GM12864 (cell line): Measurements from ENCODE around the gene CLCN1.

ENCODE experiments used
- DNase-seq: peaks from one replicate; pipeline ENCODE4 v3.0.0-alpha.2; 2011; ENCODE audit warnings: low read depth
- H3K4me3 ChIP-seq: 2 replicates; pipeline ENCODE4 v1.5.1; 2011; ENCODE audit warnings: mild to moderate bottlenecking, low read depth, low read length, control low read depth
- TF ChIP-seq, protein P1 (sequence below): IDR thresholded peaks from 2 replicates; pipeline ENCODE4 v1.5.1; 2011; ENCODE audit warnings: low read depth, mild to moderate bottlenecking, moderate library complexity, low read length, control low read depth, inconsistent platforms; ENCODE audit errors: missing control alignments

The CLCN1 gene

DNA sequence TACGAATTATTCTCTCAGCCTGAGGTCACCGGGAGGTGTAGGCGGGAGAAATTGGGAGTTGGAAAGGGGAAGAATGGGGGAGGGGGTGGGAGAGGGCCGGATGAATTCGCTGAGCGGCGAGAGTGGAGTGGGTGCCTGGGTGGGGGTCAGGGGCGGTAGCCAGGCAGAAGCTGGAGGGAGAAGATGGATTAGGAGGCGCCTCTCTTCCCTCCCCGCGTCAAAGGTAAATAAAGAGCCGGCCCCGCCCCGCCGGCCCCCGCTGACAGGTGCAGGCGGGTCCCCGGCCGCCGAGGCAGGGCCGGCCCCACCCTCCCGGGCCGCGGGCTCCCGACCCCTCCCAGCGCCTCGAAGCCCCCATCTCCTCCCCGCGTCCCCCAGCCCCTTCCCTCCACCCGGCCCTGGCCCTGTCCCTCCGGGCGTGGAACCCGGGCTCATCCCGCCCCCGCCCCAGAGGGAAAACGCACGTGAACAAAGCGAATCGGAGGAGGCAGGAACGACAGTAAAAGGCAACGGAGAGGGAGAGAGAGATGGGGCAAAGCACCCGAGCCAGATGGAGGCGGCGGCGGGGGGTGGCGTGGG lies 45.7 kb downstream of the CLCN1 start:
- TF ChIP-seq, protein P1, sequence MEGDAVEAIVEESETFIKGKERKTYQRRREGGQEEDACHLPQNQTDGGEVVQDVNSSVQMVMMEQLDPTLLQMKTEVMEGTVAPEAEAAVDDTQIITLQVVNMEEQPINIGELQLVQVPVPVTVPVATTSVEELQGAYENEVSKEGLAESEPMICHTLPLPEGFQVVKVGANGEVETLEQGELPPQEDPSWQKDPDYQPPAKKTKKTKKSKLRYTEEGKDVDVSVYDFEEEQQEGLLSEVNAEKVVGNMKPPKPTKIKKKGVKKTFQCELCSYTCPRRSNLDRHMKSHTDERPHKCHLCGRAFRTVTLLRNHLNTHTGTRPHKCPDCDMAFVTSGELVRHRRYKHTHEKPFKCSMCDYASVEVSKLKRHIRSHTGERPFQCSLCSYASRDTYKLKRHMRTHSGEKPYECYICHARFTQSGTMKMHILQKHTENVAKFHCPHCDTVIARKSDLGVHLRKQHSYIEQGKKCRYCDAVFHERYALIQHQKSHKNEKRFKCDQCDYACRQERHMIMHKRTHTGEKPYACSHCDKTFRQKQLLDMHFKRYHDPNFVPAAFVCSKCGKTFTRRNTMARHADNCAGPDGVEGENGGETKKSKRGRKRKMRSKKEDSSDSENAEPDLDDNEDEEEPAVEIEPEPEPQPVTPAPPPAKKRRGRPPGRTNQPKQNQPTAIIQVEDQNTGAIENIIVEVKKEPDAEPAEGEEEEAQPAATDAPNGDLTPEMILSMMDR: no peak
- no peak for DNase-seq
- H3K4me3 ChIP-seq: no peak overlapping the region

DNA sequence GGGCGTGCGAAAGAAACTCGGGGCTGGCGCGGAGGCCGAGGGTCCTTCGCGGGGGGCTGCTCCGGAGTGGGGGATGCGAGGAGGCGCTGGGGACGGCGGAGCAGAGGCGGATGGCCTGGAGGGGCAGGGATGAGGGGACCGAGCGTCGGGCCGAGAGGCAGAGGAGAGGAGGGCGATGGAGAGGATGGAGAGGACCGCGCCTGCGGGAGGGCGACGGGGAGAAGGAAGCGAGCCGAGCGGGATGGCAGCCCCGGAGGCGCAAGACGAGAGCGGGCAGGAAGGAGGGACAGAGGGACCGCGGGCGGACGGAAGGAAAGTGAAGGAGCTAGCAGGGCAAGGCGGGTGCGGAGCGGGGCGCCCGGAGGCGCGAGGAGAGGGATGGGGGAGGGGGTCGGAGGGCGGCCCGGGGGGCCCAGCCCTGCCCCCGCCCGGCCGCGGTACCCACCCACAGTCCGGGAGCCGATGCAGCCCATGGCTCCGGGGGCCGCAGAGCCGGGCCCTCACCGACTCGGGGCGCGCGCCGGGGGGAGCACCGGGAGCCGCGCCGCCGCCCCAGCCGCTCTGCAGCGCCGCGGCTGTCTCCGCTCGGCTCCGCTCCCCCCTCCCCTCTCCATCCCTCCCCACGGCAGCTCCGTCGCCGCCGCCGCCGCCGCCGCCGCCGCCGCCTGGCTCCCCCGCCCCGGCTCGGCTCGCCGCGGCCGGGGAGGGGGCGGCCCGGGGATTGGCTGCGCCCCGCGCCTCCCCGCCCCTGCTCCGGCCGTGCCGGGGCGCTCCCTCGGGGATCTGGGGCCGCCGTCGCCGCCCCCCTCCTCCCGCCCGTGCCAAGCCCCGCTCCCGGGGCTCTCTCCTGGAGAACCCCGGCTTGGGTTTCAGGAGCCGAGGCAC lies 46.5 kb downstream of the CLCN1 start, which contains the start of gene FAM131B:
FAM131B (minus strand) TSS at position 583 of the 885 bp plus-strand sequence; CDS start at position 473, 110 bp downstream.
- TF ChIP-seq, protein P1: no peak
- DNase-seq: no peak
- peak within 1 kb of the TSS; percentile 19; the same call in 1 of the 2 replicates for H3K4me3 ChIP-seq

DNA sequence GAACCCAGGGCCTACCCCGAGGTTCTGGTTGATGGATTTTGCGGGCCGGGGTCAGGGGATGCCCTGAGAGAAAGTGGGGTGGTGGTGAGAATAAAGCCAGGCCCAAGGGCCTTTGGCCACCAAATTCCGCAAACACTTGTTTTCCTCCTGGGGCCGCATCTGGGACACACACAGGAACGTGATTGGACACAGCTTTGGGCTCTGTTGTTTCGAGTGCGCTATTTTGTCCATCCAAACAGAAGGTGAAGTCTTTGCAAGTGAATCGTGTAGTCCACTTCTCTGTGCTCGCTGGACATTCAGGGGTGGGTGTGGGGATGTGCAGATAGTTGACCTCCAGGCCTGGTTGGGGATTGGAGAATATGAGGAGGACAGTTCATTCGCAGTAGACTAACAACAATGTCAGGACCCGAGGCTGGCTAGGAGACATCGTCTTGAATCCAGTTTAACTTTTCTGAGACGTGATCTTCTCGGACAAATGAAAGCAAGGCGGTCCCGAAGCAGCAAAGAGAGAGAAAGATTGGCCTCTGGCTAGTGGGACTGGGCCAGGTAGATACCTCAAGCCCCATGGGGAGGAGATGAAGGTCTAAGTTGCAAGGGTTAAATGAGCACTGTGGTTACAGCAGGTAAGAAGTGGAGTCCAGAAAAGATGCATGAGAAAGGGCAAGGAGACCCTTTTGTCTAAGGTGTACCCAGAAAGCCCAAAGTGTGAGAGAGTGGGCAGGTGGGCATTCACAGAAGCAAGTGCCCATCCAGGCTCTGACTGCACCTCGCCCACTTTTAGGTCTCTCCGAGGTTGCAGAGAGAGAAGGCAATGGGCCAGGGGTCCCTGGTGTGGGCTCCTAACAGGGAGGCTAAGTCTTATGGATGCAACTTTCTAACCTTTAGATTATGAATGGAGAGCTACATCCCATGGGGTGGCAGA lies 47.4 kb downstream of the CLCN1 start:
- DNase-seq: no peak
- H3K4me3 ChIP-seq: no peak overlapping the region

DNA sequence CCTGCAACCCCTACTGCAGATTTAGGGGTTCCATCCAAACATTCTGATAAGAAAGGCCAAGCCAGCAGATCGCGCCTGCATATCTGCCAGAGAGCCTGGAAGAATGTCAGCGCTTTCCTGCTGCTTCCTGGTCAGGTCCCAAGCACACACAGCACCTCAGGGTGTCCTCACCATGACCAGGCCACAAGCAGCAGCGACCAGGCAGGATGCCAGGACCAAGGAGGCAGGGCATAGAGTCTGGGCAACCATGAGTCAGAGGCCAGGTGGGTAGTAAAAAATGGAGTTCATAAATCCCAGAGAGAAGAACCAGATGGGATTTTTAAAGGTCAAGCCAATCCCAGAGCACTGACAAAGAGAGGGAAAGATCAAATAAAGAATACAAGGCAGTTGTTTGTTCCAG lies 52.1 kb downstream of the CLCN1 start:
- DNase-seq: no peak
- TF ChIP-seq, protein P1: no peak
- H3K4me3 ChIP-seq: no peak overlapping the region

More for the DNA sequence above, 47.4 kb downstream of the CLCN1 start:
- TF ChIP-seq, protein P1: no peak

DNA sequence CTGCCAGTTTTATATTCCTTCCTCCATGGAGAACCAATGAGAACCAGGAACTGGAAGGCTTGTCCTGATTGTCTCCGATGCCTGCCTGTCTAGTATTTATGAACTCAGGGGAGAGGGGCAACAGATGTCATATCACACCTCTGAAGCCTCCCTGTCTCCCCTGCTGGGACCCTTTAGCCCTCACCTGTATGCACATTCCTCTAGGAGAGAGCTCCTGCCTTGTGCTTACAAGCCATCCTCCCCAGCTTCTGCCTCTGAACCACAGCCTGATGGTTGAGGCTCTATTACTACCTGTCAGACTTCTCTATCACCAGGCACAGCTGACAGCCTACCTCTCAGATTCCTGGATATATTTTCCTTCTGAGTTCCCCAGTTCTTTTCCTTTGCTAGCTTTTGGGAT lies 52.5 kb downstream of the CLCN1 start:
- no peak overlapping the region for H3K4me3 ChIP-seq
- DNase-seq: no peak
- TF ChIP-seq, protein P1: no peak
